Neuron (in vitro differentiated cells): ENCODE data around the gene TMEM187.
"Not testable (repeated sequence)": the region's sequence is repeated elsewhere in the genome, so short reads cannot be mapped to it uniquely, and the experiment has no call there.

Source experiments
- H2AFZ ChIP-seq: one replicate; pipeline ENCODE4 v1.6.1; 2013; ENCODE audit warnings: low read depth, mild to moderate bottlenecking, inconsistent platforms, low read length, moderate library complexity
- H3K27me3 ChIP-seq: one replicate; pipeline ENCODE4 v1.6.1; 2013; ENCODE audit warnings: low read length; ENCODE audit not compliant: insufficient read depth
- H3K36me3 ChIP-seq: one replicate; pipeline ENCODE4 v1.6.1; 2013; ENCODE audit warnings: low read length; ENCODE audit not compliant: insufficient read depth
- H3K4me1 ChIP-seq: one replicate; pipeline ENCODE4 v1.6.1; 2013; ENCODE audit warnings: low read length; ENCODE audit not compliant: insufficient read depth
- H3K4me3 ChIP-seq: 2 replicates; pipeline ENCODE4 v1.5.1; 2013; ENCODE audit warnings: mild to moderate bottlenecking, low read length, moderate library complexity
- H3K9me3 ChIP-seq: one replicate; pipeline ENCODE4 v1.6.1; 2013; ENCODE audit warnings: low read length

The TMEM187 gene

GRCh38 chrX:153992180-153992579, 19.6 kb downstream of the TMEM187 start:
- Histone ChIP-seq H3K9me3 (peaks cover 4% of the 10 kb centered on the region), H3K4me1 (no peaks in the 10 kb centered on the region), H3K27me3 (peaks cover 9% of the 10 kb centered on the region), H3K36me3 (no peaks in the 10 kb centered on the region), H2AFZ (no peak overlapping the region), H3K4me3 (no peak overlapping the region)

GRCh38 chrX:153993079-153993478, 20.5 kb downstream of the TMEM187 start:
- H3K4me3 ChIP-seq = no peak overlapping the region
- no peaks in the 10 kb centered on the region for H3K4me1 ChIP-seq

GRCh38 chrX:153993978-153994377, 21.4 kb downstream of the TMEM187 start:
- H3K9me3 ChIP-seq = peaks cover 4% of the 10 kb centered on the region

More at GRCh38 chrX:153993079-153993478, 20.5 kb downstream of the TMEM187 start:
- Histone ChIP-seq H3K27me3 (peaks cover 16% of the 10 kb centered on the region), H3K9me3 (peaks cover 4% of the 10 kb centered on the region), H3K36me3 (no peaks in the 10 kb centered on the region), H2AFZ (no peak overlapping the region)

GRCh38 chrX:153994398-153994797, 21.8 kb downstream of the TMEM187 start:
- not testable (repeated sequence) for H3K36me3 ChIP-seq, H2AFZ ChIP-seq, H3K9me3 ChIP-seq, H3K4me3 ChIP-seq, H3K4me1 ChIP-seq
- H3K27me3 ChIP-seq = peaks cover 18% of the 10 kb centered on the region

More at GRCh38 chrX:153993978-153994377, 21.4 kb downstream of the TMEM187 start:
- Histone ChIP-seq H3K4me1 (no peaks in the 10 kb centered on the region), H3K4me3 (no peak overlapping the region), H2AFZ (no peak overlapping the region), H3K36me3 (no peaks in the 10 kb centered on the region), H3K27me3 (peaks cover 16% of the 10 kb centered on the region)

GRCh38 chrX:153995504-153995903, 22.9 kb downstream of the TMEM187 start:
- H2AFZ ChIP-seq = no peak overlapping the region
- no peak overlapping the region for H3K4me3 ChIP-seq
- H3K4me1 ChIP-seq = no peaks in the 10 kb centered on the region
- peaks cover 18% of the 10 kb centered on the region for H3K27me3 ChIP-seq
- no peaks in the 10 kb centered on the region for H3K9me3 ChIP-seq
- H3K36me3 ChIP-seq = no peaks in the 10 kb centered on the region

GRCh38 chrX:153999359-154000037, 26.9 kb downstream of the TMEM187 start:
- peaks cover 22% of the 10 kb centered on the region for H3K27me3 ChIP-seq
- H3K4me3 ChIP-seq = no peak overlapping the region
- H3K9me3 ChIP-seq = no peaks in the 10 kb centered on the region
- H3K4me1 ChIP-seq = peaks cover 4% of the 10 kb centered on the region
- no peaks in the 10 kb centered on the region for H3K36me3 ChIP-seq
- H2AFZ ChIP-seq = no peak overlapping the region

GRCh38 chrX:154000051-154000450, 27.5 kb downstream of the TMEM187 start:
- no peak overlapping the region for H3K4me3 ChIP-seq
- no peak overlapping the region for H2AFZ ChIP-seq
- H3K4me1 ChIP-seq = peaks cover 4% of the 10 kb centered on the region
- no peaks in the 10 kb centered on the region for H3K36me3 ChIP-seq
- H3K9me3 ChIP-seq = no peaks in the 10 kb centered on the region
- H3K27me3 ChIP-seq = peaks cover 18% of the 10 kb centered on the region

- H3K4me1 ChIP-seq = peaks cover 4% of the 10 kb centered on the region
- H3K4me3 ChIP-seq = no peak overlapping the region
- H3K36me3 ChIP-seq = no peaks in the 10 kb centered on the region
- no peak overlapping the region for H2AFZ ChIP-seq
- peaks cover 2% of the 10 kb centered on the region for H3K9me3 ChIP-seq
- H3K27me3 ChIP-seq = peaks cover 19% of the 10 kb centered on the region
Observed at GRCh38 chrX:154002215-154002719, 29.7 kb downstream of the TMEM187 start.

- H3K9me3 ChIP-seq = peaks cover 2% of the 10 kb centered on the region
- no peaks in the 10 kb centered on the region for H3K36me3 ChIP-seq
- H3K4me1 ChIP-seq = peaks cover 4% of the 10 kb centered on the region
- H3K4me3 ChIP-seq = no peak overlapping the region
- H3K27me3 ChIP-seq = peaks cover 11% of the 10 kb centered on the region
- no peak overlapping the region for H2AFZ ChIP-seq
Observed at GRCh38 chrX:154004315-154004714, 31.8 kb downstream of the TMEM187 start.

- Histone ChIP-seq H3K4me3 (no peak overlapping the region), H3K9me3 (peaks cover 2% of the 10 kb centered on the region), H3K4me1 (peaks cover 4% of the 10 kb centered on the region), H3K27me3 (peaks cover 16% of the 10 kb centered on the region), H3K36me3 (no peaks in the 10 kb centered on the region), H2AFZ (no peak overlapping the region)
Observed at GRCh38 chrX:154006947-154007346, 34.4 kb downstream of the TMEM187 start.

- no peaks in the 10 kb centered on the region for H3K36me3 ChIP-seq
- no peak overlapping the region for H3K4me3 ChIP-seq
- H3K4me1 ChIP-seq = peaks cover 2% of the 10 kb centered on the region
- H3K9me3 ChIP-seq = peaks cover 2% of the 10 kb centered on the region
- H3K27me3 ChIP-seq = peaks cover 17% of the 10 kb centered on the region
- H2AFZ ChIP-seq = no peak overlapping the region
Observed at GRCh38 chrX:154008521-154008920, 36.0 kb downstream of the TMEM187 start.

- H3K9me3 ChIP-seq = peaks cover 2% of the 10 kb centered on the region
- H3K27me3 ChIP-seq = peaks cover 17% of the 10 kb centered on the region
- no peak overlapping the region for H3K4me3 ChIP-seq
- H2AFZ ChIP-seq = no peak overlapping the region
- no peaks in the 10 kb centered on the region for H3K36me3 ChIP-seq
- peaks cover 2% of the 10 kb centered on the region for H3K4me1 ChIP-seq
Observed at GRCh38 chrX:154010330-154011087, 38.0 kb downstream of the TMEM187 start.
